Loucy (cell line): Measurements from ENCODE around the gene NLRP7.
"Not testable (repeated sequence)": the region's sequence is repeated elsewhere in the genome, so short reads cannot be mapped to it uniquely, and the experiment has no call there.

ENCODE experiments used
- CTCF ChIP-seq: fragments of 200-600 bp; sonication (generic); conservative IDR thresholded peaks from 2 replicates; pipeline ENCODE4 v1.5.1; 2014; ENCODE audit warnings: mild to moderate bottlenecking, antibody characterized with exemption, low read length
- EZH2phosphoT487 ChIP-seq: fragments of 200-600 bp; IDR thresholded peaks from 2 replicates; pipeline ENCODE4 v1.6.1; 2018; ENCODE audit warnings: antibody characterized with exemption, mild to moderate bottlenecking, moderate library complexity, borderline replicate concordance

- not testable (repeated sequence) for TF ChIP-seq CTCF, EZH2phosphoT487
Observed at GRCh38 chr19:54982562-54982961, 35.2 kb upstream of the NLRP7 start.
